ENCODE results near the gene CLEC4M. TPM values are rescaled to one million over a fixed set of nuclear protein-coding genes. Genes with fewer than 3 reads are reported as not detected.
"Not testable (repeated sequence)": the region's sequence is repeated elsewhere in the genome, so short reads cannot be mapped to it uniquely, and the experiment has no call there.

The CLEC4M gene
- total and polyA plus RNA-seq, 2 experiments from 2014 or later = not detected

- Mint-ChIP-seq H3K27ac (no peak overlapping the region), H3K9me3 (peaks cover 4% of the 10 kb centered on the region), H3K36me3 (ENCODE audit: low read depth) (0 out of 3 replicates have a peak, but pooled peaks cover 1% of the 10 kb centered on the region), H3K27me3 (ENCODE audit: insufficient read depth, low read depth, poor library complexity) (peaks cover 29% of the 10 kb centered on the region), H3K4me3 (no peak overlapping the region; the same call in 2 of the 3 replicates), H3K4me1 (peaks cover 15% of the 10 kb centered on the region)
- TF ChIP-seq CREB1 (CRISPR knock-in tag; IDR thresholded peaks at IDR 0.05; ENCODE audit: low read depth) (no peak), ETS1 (IDR thresholded peaks at IDR 0.05) (no peak), EZH2 (IDR thresholded peaks at IDR 0.05; ENCODE audit: low read depth, unreplicated experiment) (no peak), ZNF331 (CRISPR knock-in tag; IDR thresholded peaks at IDR 0.05; ENCODE audit: low read depth) (no peak), STAT1 (IDR thresholded peaks at IDR 0.05; ENCODE audit: unreplicated experiment) (no peak)
- TF ChIP-seq, protein P1, sequence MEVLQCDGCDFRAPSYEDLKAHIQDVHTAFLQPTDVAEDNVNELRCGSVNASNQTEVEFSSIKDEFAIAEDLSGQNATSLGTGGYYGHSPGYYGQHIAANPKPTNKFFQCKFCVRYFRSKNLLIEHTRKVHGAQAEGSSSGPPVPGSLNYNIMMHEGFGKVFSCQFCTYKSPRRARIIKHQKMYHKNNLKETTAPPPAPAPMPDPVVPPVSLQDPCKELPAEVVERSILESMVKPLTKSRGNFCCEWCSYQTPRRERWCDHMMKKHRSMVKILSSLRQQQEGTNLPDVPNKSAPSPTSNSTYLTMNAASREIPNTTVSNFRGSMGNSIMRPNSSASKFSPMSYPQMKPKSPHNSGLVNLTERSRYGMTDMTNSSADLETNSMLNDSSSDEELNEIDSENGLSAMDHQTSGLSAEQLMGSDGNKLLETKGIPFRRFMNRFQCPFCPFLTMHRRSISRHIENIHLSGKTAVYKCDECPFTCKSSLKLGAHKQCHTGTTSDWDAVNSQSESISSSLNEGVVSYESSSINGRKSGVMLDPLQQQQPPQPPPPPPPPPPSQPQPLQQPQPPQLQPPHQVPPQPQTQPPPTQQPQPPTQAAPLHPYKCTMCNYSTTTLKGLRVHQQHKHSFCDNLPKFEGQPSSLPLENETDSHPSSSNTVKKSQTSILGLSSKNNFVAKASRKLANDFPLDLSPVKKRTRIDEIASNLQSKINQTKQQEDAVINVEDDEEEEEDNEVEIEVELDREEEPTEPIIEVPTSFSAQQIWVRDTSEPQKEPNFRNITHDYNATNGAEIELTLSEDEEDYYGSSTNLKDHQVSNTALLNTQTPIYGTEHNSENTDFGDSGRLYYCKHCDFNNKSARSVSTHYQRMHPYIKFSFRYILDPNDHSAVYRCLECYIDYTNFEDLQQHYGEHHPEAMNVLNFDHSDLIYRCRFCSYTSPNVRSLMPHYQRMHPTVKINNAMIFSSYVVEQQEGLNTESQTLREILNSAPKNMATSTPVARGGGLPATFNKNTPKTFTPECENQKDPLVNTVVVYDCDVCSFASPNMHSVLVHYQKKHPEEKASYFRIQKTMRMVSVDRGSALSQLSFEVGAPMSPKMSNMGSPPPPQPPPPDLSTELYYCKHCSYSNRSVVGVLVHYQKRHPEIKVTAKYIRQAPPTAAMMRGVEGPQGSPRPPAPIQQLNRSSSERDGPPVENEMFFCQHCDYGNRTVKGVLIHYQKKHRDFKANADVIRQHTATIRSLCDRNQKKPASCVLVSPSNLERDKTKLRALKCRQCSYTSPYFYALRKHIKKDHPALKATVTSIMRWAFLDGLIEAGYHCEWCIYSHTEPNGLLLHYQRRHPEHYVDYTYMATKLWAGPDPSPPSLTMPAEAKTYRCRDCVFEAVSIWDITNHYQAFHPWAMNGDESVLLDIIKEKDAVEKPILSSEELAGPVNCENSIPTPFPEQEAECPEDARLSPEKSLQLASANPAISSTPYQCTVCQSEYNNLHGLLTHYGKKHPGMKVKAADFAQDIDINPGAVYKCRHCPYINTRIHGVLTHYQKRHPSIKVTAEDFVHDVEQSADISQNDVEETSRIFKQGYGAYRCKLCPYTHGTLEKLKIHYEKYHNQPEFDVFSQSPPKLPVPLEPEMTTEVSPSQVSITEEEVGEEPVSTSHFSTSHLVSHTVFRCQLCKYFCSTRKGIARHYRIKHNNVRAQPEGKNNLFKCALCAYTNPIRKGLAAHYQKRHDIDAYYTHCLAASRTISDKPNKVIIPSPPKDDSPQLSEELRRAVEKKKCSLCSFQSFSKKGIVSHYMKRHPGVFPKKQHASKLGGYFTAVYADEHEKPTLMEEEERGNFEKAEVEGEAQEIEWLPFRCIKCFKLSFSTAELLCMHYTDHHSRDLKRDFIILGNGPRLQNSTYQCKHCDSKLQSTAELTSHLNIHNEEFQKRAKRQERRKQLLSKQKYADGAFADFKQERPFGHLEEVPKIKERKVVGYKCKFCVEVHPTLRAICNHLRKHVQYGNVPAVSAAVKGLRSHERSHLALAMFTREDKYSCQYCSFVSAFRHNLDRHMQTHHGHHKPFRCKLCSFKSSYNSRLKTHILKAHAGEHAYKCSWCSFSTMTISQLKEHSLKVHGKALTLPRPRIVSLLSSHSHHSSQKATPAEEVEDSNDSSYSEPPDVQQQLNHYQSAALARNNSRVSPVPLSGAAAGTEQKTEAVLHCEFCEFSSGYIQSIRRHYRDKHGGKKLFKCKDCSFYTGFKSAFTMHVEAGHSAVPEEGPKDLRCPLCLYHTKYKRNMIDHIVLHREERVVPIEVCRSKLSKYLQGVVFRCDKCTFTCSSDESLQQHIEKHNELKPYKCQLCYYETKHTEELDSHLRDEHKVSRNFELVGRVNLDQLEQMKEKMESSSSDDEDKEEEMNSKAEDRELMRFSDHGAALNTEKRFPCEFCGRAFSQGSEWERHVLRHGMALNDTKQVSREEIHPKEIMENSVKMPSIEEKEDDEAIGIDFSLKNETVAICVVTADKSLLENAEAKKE (CRISPR knock-in tag; IDR thresholded peaks at IDR 0.05) = no peak
- no peaks in the 10 kb centered on the region for H3F3A ChIP-seq (replicated peaks; ENCODE audit: low read depth)
- H3K9me2 ChIP-seq (ENCODE audit: insufficient read depth) = no peaks in the 10 kb centered on the region
- no peak for ATAC-seq
- no peak overlapping the region for H3K4me2 ChIP-seq
- peak; percentile 12 for DNase-seq (ENCODE audit: low spot score)
- H3K36me3 ChIP-seq (ENCODE audit: insufficient read depth) = no peaks in the 10 kb centered on the region
- no peaks in the 10 kb centered on the region for H3K79me2 ChIP-seq (replicated peaks; ENCODE audit: insufficient read depth)
- H3K27me3 ChIP-seq (ENCODE audit: insufficient read depth) = peaks cover 35% of the 10 kb centered on the region
- no peak overlapping the region for H3K4me3 ChIP-seq
- no peak overlapping the region for H3K27ac ChIP-seq (ENCODE audit: low read depth)
- no peaks in the 10 kb centered on the region; the same call in 1 of the 2 replicates for H3K4me1 ChIP-seq (ENCODE audit: insufficient read depth)
- H2AFZ ChIP-seq = no peak overlapping the region
- no peaks in the 10 kb centered on the region for H4K20me1 ChIP-seq (replicated peaks; ENCODE audit: insufficient read depth)
Measured at GRCh38 chr19:7792281-7792680, 29.2 kb downstream of the CLEC4M start.

DNA sequence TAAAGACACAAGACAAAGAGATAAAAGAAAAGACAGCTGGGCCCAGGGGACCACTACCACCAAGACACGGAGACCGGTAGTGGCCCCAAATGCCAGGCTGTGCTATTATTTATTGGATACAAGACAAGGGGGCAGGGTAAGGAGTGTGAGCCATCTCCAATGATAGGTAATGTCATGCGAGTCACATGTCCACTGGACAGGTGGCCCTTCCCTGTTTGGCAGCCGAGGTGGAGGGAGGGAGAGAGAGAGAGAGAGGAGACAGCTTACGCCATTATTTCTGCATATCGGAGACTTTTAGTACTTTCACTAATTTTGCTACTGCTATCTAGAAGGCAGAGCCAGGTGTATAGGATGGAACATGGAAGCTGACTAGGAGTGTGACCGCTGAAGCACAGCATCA lies 29.7 kb downstream of the CLEC4M start:
- peaks cover 31% of the 10 kb centered on the region for H3K27me3 ChIP-seq (ENCODE audit: insufficient read depth)
- H3K4me1 Mint-ChIP-seq = peaks cover 12% of the 10 kb centered on the region; the same call in 2 of the 3 replicates

More for the DNA sequence above, 29.7 kb downstream of the CLEC4M start:
- H3K9me3 Mint-ChIP-seq; H3K4me3 ChIP-seq; ATAC-seq; H3K4me1 ChIP-seq (ENCODE audit: insufficient read depth); H3K4me2 ChIP-seq; H2AFZ ChIP-seq; H3K27ac ChIP-seq (ENCODE audit: low read depth); H3K79me2 ChIP-seq (replicated peaks; ENCODE audit: insufficient read depth); H3K9me2 ChIP-seq (ENCODE audit: insufficient read depth); H4K20me1 ChIP-seq (replicated peaks; ENCODE audit: insufficient read depth); DNase-seq (ENCODE audit: low spot score); H3K27ac Mint-ChIP-seq; H3F3A ChIP-seq (replicated peaks; ENCODE audit: low read depth); H3K36me3 ChIP-seq (ENCODE audit: insufficient read depth); H3K36me3 Mint-ChIP-seq (ENCODE audit: low read depth); H3K4me3 Mint-ChIP-seq: not testable (repeated sequence)
- peaks cover 25% of the 10 kb centered on the region for H3K27me3 Mint-ChIP-seq (ENCODE audit: insufficient read depth, low read depth, poor library complexity)

Data from GM23338 (cell line).